K562 (cell line): ENCODE results near the gene JMJD1C. TPM values are rescaled to one million over a fixed set of nuclear protein-coding genes. Genes with fewer than 3 reads are reported as not detected.

Experiments
- ARNT ChIP-seq, 2 experiments: fragments of 450-650 bp; IDR thresholded peaks; 2 replicates each; pipeline ENCODE4 v1.6.1; 2016; ENCODE audit warnings: mild to moderate bottlenecking in 1 of 2
- BRD4 ChIP-seq: fragments of 200-600 bp; sonication (generic); IDR thresholded peaks from 2 replicates; pipeline ENCODE4 v1.6.1; 2017; ENCODE audit warnings: inconsistent platforms
- HDAC3 ChIP-seq: fragments of 450-650 bp; IDR thresholded peaks from 2 replicates; pipeline ENCODE4 v1.6.1; 2018; ENCODE audit warnings: borderline replicate concordance, mild to moderate bottlenecking, moderate library complexity; ENCODE audit not compliant: partially characterized antibody
- HEY1 ChIP-seq: fragments of 250-450 bp; sonication (Bioruptor Pico); IDR thresholded peaks from 2 replicates; pipeline ENCODE4 v1.5.0; 2020; ENCODE audit warnings: mild to moderate bottlenecking, moderate library complexity, borderline replicate concordance
- JUND ChIP-seq, 2 experiments: IDR thresholded peaks; 2 replicates in 1 of 2; 3 replicates in 1 of 2; pipeline ENCODE4 v1.6.1; 2011; ENCODE audit warnings: borderline replicate concordance in 2 of 2, low read depth in 2 of 2, low read length in 2 of 2, improper control_type of control experiment in 1 of 2, missing biosample characterization in 1 of 2, missing genetic modification characterization in 1 of 2, missing genetic modification reagents in 1 of 2
- KHSRP ChIP-seq: fragments of 450-650 bp; IDR thresholded peaks from 2 replicates; pipeline ENCODE4 v1.6.1; 2017
- MTA3 ChIP-seq: fragments of 450-650 bp; formaldehyde crosslinking; IDR thresholded peaks from 2 replicates; pipeline ENCODE4 v1.6.1; 2017; ENCODE audit warnings: mild to moderate bottlenecking, borderline replicate concordance
- POU5F1 ChIP-seq: fragments of 150-350 bp; IDR thresholded peaks from 2 replicates; pipeline ENCODE4 v1.6.1; 2014; ENCODE audit warnings: borderline replicate concordance, low read length, low read depth, mild to moderate bottlenecking; ENCODE audit not compliant: partially characterized antibody
- SMC3 ChIP-seq: conservative IDR thresholded peaks from 2 replicates; pipeline ENCODE4 v1.6.1; 2011; ENCODE audit warnings: low read depth, low read length, improper control_type of control experiment; ENCODE audit not compliant: insufficient read depth
- ZFP36 ChIP-seq: fragments of 150-350 bp; IDR thresholded peaks from 2 replicates; pipeline ENCODE4 v1.6.1; 2018; ENCODE audit warnings: low read length, low read depth; ENCODE audit not compliant: partially characterized antibody
- ZNF766 ChIP-seq: fragments of 200-800 bp; sonication (Bioruptor generic); conservative IDR thresholded peaks from 2 replicates; pipeline ENCODE4 v1.6.1; 2016; ENCODE audit warnings: missing genetic modification characterization, missing compliant biosample characterization
- polyA plus RNA-seq, 8 experiments: library from polyadenylated mRNA; depleted of rRNA in 4 of 8; stranded (reverse) in 5 of 8; unstranded in 3 of 8; fragments of >200 nt; fragmentation: Nextera tagmentation in 2 of 8; fragmentation: Illumina TruSeq in 1 of 8; extraction: Ambion mirVana in 2 of 8; extraction: Trizol in 1 of 8; gene quantifications; 2 replicates each; pipeline versions ENCODE4 v1.2.1 to v1.2.3, GENCODE V29; 2011 to 2014; ENCODE audit warnings: inconsistent platforms in 1 of 8, missing spikeins in 1 of 8
- total RNA-seq, 7 experiments: library from RNA; depleted of rRNA in 6 of 7; stranded (reverse); fragments of >200 nt in 6 of 7; fragmentation: Illumina TruSeq in 2 of 7; extraction: Trizol in 2 of 7; gene quantifications; 2 replicates each; pipeline versions ENCODE4 v1.2.1 to v1.2.3, GENCODE V29; 2011 to 2021; ENCODE audit warnings: low replicate concordance in 1 of 7
- TF ChIP-seq, protein P1 (sequence below): fragments of 450-650 bp; IDR thresholded peaks from one replicate; pipeline ENCODE4 v1.6.1; 2018; ENCODE audit warnings: mild to moderate bottlenecking, moderate library complexity; ENCODE audit not compliant: partially characterized antibody
- TF ChIP-seq, protein P2 (sequence below), 3 experiments: IDR thresholded peaks in 2 of 3; conservative IDR thresholded peaks in 1 of 3; 2 replicates each; pipeline ENCODE4 v1.5.1; 2011 to 2012; ENCODE audit warnings: low read length in 3 of 3, mild to moderate bottlenecking in 3 of 3, control low read depth in 2 of 3, improper control_type of control experiment in 1 of 3, inconsistent platforms in 1 of 3, low read depth in 1 of 3, mixed read lengths in 1 of 3, moderate library complexity in 1 of 3; ENCODE audit not compliant: insufficient read depth in 2 of 3
- TF ChIP-seq, protein P3 (sequence below), 3 experiments: fragments of 200-800 bp in 1 of 3; fragments of 250-450 bp in 1 of 3; fragments of 450-650 bp in 1 of 3; sonication (Bioruptor Pico) in 1 of 3; sonication (Bioruptor generic) in 1 of 3; formaldehyde crosslinking in 1 of 3; IDR thresholded peaks; 2 replicates each; pipeline versions ENCODE4 v1.6.1 to v1.8.0; 2016 to 2022; ENCODE audit warnings: mild to moderate bottlenecking in 2 of 3, missing genetic modification characterization in 2 of 3, missing compliant biosample characterization in 1 of 3, moderate library complexity in 1 of 3

JMJD1C gene
- total and polyA plus RNA-seq, 9 of the 15 experiments (the other 6 are each of a cell fraction or from before 2014, with no cell fraction given) = 25.3 to 68.0 (median 47.2) TPM

GRCh38 chr10:63157845-63158624 is 307.7 kb downstream of the JMJD1C start (continued):
- TF ChIP-seq, protein P1, sequence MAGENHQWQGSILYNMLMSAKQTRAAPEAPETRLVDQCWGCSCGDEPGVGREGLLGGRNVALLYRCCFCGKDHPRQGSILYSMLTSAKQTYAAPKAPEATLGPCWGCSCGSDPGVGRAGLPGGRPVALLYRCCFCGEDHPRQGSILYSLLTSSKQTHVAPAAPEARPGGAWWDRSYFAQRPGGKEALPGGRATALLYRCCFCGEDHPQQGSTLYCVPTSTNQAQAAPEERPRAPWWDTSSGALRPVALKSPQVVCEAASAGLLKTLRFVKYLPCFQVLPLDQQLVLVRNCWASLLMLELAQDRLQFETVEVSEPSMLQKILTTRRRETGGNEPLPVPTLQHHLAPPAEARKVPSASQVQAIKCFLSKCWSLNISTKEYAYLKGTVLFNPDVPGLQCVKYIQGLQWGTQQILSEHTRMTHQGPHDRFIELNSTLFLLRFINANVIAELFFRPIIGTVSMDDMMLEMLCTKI = no peak
- TF ChIP-seq ARNT (IDR thresholded peaks at IDR 0.05) (0 out of 4 replicates have a peak, but pooled peaks of 1 of the 2 experiments have one; percentile 34), HDAC3 (no peak), JUND (IDR thresholded peaks at IDR 0.05; ENCODE audit: borderline replicate concordance, low read depth, low read length) (0 out of 2 replicates have a peak, but pooled peaks have one; percentile 31), JUND (tag; IDR thresholded peaks at IDR 0.05; ENCODE audit: borderline replicate concordance, low read depth, low read length) (no peak), MTA3 (0 out of 2 replicates have a peak, but pooled peaks have one; percentile 20), ZFP36 (no peak), SMC3 (peak; percentile 95), ZNF766 (CRISPR knock-in tag) (no peak), BRD4 (no peak), HEY1 (CRISPR knock-in tag) (0 out of 2 replicates have a peak, but pooled peaks have one; percentile 17), KHSRP (no peak), POU5F1 (no peak)
- TF ChIP-seq, protein P2, sequence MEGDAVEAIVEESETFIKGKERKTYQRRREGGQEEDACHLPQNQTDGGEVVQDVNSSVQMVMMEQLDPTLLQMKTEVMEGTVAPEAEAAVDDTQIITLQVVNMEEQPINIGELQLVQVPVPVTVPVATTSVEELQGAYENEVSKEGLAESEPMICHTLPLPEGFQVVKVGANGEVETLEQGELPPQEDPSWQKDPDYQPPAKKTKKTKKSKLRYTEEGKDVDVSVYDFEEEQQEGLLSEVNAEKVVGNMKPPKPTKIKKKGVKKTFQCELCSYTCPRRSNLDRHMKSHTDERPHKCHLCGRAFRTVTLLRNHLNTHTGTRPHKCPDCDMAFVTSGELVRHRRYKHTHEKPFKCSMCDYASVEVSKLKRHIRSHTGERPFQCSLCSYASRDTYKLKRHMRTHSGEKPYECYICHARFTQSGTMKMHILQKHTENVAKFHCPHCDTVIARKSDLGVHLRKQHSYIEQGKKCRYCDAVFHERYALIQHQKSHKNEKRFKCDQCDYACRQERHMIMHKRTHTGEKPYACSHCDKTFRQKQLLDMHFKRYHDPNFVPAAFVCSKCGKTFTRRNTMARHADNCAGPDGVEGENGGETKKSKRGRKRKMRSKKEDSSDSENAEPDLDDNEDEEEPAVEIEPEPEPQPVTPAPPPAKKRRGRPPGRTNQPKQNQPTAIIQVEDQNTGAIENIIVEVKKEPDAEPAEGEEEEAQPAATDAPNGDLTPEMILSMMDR (IDR thresholded peaks at IDR 0.05 in 2 of 3, conservative IDR thresholded peaks at IDR 0.05 in 1 of 3; ENCODE audit: insufficient read depth in 2 of 3, low read depth in 1 of 3, low read length in 3 of 3) = peak; percentile 79 to 93 (median 83)
- TF ChIP-seq, protein P3, sequence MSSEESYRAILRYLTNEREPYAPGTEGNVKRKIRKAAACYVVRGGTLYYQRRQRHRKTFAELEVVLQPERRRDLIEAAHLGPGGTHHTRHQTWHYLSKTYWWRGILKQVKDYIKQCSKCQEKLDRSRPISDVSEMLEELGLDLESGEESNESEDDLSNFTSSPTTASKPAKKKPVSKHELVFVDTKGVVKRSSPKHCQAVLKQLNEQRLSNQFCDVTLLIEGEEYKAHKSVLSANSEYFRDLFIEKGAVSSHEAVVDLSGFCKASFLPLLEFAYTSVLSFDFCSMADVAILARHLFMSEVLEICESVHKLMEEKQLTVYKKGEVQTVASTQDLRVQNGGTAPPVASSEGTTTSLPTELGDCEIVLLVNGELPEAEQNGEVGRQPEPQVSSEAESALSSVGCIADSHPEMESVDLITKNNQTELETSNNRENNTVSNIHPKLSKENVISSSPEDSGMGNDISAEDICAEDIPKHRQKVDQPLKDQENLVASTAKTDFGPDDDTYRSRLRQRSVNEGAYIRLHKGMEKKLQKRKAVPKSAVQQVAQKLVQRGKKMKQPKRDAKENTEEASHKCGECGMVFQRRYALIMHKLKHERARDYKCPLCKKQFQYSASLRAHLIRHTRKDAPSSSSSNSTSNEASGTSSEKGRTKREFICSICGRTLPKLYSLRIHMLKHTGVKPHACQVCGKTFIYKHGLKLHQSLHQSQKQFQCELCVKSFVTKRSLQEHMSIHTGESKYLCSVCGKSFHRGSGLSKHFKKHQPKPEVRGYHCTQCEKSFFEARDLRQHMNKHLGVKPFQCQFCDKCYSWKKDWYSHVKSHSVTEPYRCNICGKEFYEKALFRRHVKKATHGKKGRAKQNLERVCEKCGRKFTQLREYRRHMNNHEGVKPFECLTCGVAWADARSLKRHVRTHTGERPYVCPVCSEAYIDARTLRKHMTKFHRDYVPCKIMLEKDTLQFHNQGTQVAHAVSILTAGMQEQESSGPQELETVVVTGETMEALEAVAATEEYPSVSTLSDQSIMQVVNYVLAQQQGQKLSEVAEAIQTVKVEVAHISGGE (CRISPR knock-in tag; IDR thresholded peaks at IDR 0.05) = no peak
